Stomach smooth muscle (tissue), 2 donors: ENCODE measurements around the gene AP1AR.
"Not testable (repeated sequence)": the region's sequence is repeated elsewhere in the genome, so short reads cannot be mapped to it uniquely, and the experiment has no call there.

Experiments
- H3K27ac ChIP-seq: one replicate; pipeline ENCODE4 v1.7.0; 2013; ENCODE audit warnings: mild to moderate bottlenecking, low read length, inconsistent platforms
- H3K27me3 ChIP-seq, 2 donors: one replicate each; pipeline ENCODE4 v1.7.0; 2013; ENCODE audit warnings: low read length in 2 of 2; ENCODE audit not compliant: insufficient read depth in 2 of 2, control insufficient read depth in 1 of 2
- H3K36me3 ChIP-seq, 2 donors: one replicate each; pipeline ENCODE4 v1.7.0; 2013; ENCODE audit warnings: low read length in 2 of 2; ENCODE audit not compliant: control insufficient read depth in 2 of 2, insufficient read depth in 2 of 2
- H3K4me1 ChIP-seq: one replicate; pipeline ENCODE4 v1.7.0; 2013; ENCODE audit warnings: low read length; ENCODE audit not compliant: control insufficient read depth, insufficient read depth
- H3K4me3 ChIP-seq, 2 donors: one replicate each; pipeline ENCODE4 v1.7.0; 2013; ENCODE audit warnings: low read length in 2 of 2
- H3K9ac ChIP-seq, 2 donors: one replicate each; pipeline ENCODE4 v1.7.0; 2013; ENCODE audit warnings: low read length in 2 of 2, mild to moderate bottlenecking in 1 of 2
- H3K9me3 ChIP-seq, 2 donors: one replicate each; pipeline ENCODE4 v1.7.0; 2013; ENCODE audit warnings: low read length in 2 of 2; ENCODE audit not compliant: control insufficient read depth in 2 of 2
- donor health status: healthy.
- donor health status: Pancreatic carcinoma.

Gene AP1AR

GRCh38 chr4:112201915-112202505, 29.6 kb upstream of the AP1AR start:
- no peaks in the 10 kb centered on the region for H3K27me3 ChIP-seq
- no peaks in the 10 kb centered on the region for H3K36me3 ChIP-seq
- no peak overlapping the region for H3K27ac ChIP-seq
- no peaks in the 10 kb centered on the region for H3K4me1 ChIP-seq
- H3K9ac ChIP-seq, result no peak overlapping the region
- H3K4me3 ChIP-seq, result no peak overlapping the region
- H3K9me3 ChIP-seq, result no peaks in the 10 kb centered on the region

GRCh38 chr4:112203593-112203992, 28.0 kb upstream of the AP1AR start:
- H3K27ac ChIP-seq, result no peak overlapping the region
- H3K9me3 ChIP-seq, result no peaks in the 10 kb centered on the region
- no peak overlapping the region for H3K9ac ChIP-seq
- no peaks in the 10 kb centered on the region for H3K4me1 ChIP-seq
- no peak overlapping the region for H3K4me3 ChIP-seq
- no peaks in the 10 kb centered on the region for H3K36me3 ChIP-seq
- no peaks in the 10 kb centered on the region for H3K27me3 ChIP-seq

GRCh38 chr4:112206431-112206830, 25.2 kb upstream of the AP1AR start:
- no peak overlapping the region for H3K9ac ChIP-seq
- no peak overlapping the region for H3K4me3 ChIP-seq
- H3K27ac ChIP-seq, result no peak overlapping the region
- H3K27me3 ChIP-seq, result no peaks in the 10 kb centered on the region
- no peaks in the 10 kb centered on the region for H3K36me3 ChIP-seq
- H3K9me3 ChIP-seq, result no peaks in the 10 kb centered on the region
- H3K4me1 ChIP-seq, result no peaks in the 10 kb centered on the region

GRCh38 chr4:112208137-112209095, 23.2 kb upstream of the AP1AR start:
- not testable (repeated sequence) for H3K4me3 ChIP-seq, H3K4me1 ChIP-seq, H3K27me3 ChIP-seq, H3K36me3 ChIP-seq, H3K9me3 ChIP-seq, H3K27ac ChIP-seq, H3K9ac ChIP-seq

GRCh38 chr4:112210777-112211176, 20.8 kb upstream of the AP1AR start:
- no peak overlapping the region for H3K27ac ChIP-seq
- H3K36me3 ChIP-seq, result no peaks in the 10 kb centered on the region
- no peak overlapping the region for H3K4me3 ChIP-seq
- H3K4me1 ChIP-seq, result no peaks in the 10 kb centered on the region
- no peaks in the 10 kb centered on the region for H3K27me3 ChIP-seq
- no peak overlapping the region for H3K9ac ChIP-seq
- H3K9me3 ChIP-seq, result no peaks in the 10 kb centered on the region

GRCh38 chr4:112213091-112213490, 18.5 kb upstream of the AP1AR start:
- Histone ChIP-seq H3K9me3 (no peaks in the 10 kb centered on the region), H3K27ac (no peak overlapping the region), H3K27me3 (no peaks in the 10 kb centered on the region), H3K4me3 (no peak overlapping the region), H3K36me3 (no peaks in the 10 kb centered on the region), H3K4me1 (no peaks in the 10 kb centered on the region), H3K9ac (no peak overlapping the region)

- no peak overlapping the region for H3K9ac ChIP-seq
- no peaks in the 10 kb centered on the region for H3K27me3 ChIP-seq
- H3K4me1 ChIP-seq, result no peaks in the 10 kb centered on the region
- H3K27ac ChIP-seq, result no peak overlapping the region
- H3K9me3 ChIP-seq, result no peaks in the 10 kb centered on the region
- H3K36me3 ChIP-seq, result no peaks in the 10 kb centered on the region
- no peak overlapping the region for H3K4me3 ChIP-seq
These were observed 17.7 kb upstream of the AP1AR start for GRCh38 chr4:112213856-112214255.

- H3K36me3 ChIP-seq, result no peaks in the 10 kb centered on the region
- H3K4me1 ChIP-seq, result no peaks in the 10 kb centered on the region
- no peak overlapping the region for H3K27ac ChIP-seq
- no peaks in the 10 kb centered on the region for H3K9me3 ChIP-seq
- no peak overlapping the region for H3K9ac ChIP-seq
- no peak overlapping the region for H3K4me3 ChIP-seq
- H3K27me3 ChIP-seq, result no peaks in the 10 kb centered on the region
These were observed 17.0 kb upstream of the AP1AR start for GRCh38 chr4:112214390-112215264.

GRCh38 chr4:112219826-112220366, 11.7 kb upstream of the AP1AR start:
- no peaks in the 10 kb centered on the region for H3K9me3 ChIP-seq
- H3K4me3 ChIP-seq, result no peak overlapping the region
- H3K27ac ChIP-seq, result no peak overlapping the region
- no peaks in the 10 kb centered on the region for H3K36me3 ChIP-seq
- H3K27me3 ChIP-seq, result no peaks in the 10 kb centered on the region
- H3K9ac ChIP-seq, result no peak overlapping the region
- no peaks in the 10 kb centered on the region for H3K4me1 ChIP-seq

GRCh38 chr4:112222219-112222955, 9.2 kb upstream of the AP1AR start:
- no peak overlapping the region for H3K9ac ChIP-seq
- no peaks in the 10 kb centered on the region for H3K27me3 ChIP-seq
- no peaks in the 10 kb centered on the region for H3K4me1 ChIP-seq
- no peak overlapping the region for H3K27ac ChIP-seq
- no peaks in the 10 kb centered on the region for H3K9me3 ChIP-seq
- no peak overlapping the region for H3K4me3 ChIP-seq
- H3K36me3 ChIP-seq, result no peaks in the 10 kb centered on the region
